IPS-NIHi7 (cell line): ENCODE results near the gene ELL.

ENCODE experiments used
- DNase-seq: peaks from one replicate; pipeline ENCODE4 v3.0.0; 2012; ENCODE audit warnings: mixed read lengths; ENCODE audit errors: extremely low spot score

ELL gene

GRCh38 chr19:18488838-18489626 lies 32.8 kb downstream of the ELL start:
- DNase-seq = peak; percentile 86

- no peak for DNase-seq
Observed at GRCh38 chr19:18488403-18488723, 33.5 kb downstream of the ELL start.

GRCh38 chr19:18487576-18488402 lies 34.1 kb downstream of the ELL start:
- DNase-seq = no peak

- no peak for DNase-seq
Observed at GRCh38 chr19:18486746-18487145, 35.1 kb downstream of the ELL start.

- no peak for DNase-seq
Observed at GRCh38 chr19:18484992-18485391, 36.9 kb downstream of the ELL start.

- no peak for DNase-seq
Observed at GRCh38 chr19:18483119-18483890, 38.6 kb downstream of the ELL start.

GRCh38 chr19:18481505-18482222 lies 40.2 kb downstream of the ELL start:
- no peak for DNase-seq

- no peak for DNase-seq
Observed at GRCh38 chr19:18480006-18480691, 41.7 kb downstream of the ELL start.

GRCh38 chr19:18478545-18479311 lies 43.1 kb downstream of the ELL start:
- DNase-seq = peak; percentile 49

GRCh38 chr19:18477974-18478373 lies 43.9 kb downstream of the ELL start:
- no peak for DNase-seq

- no peak for DNase-seq
Observed at GRCh38 chr19:18477042-18477779, 44.7 kb downstream of the ELL start.

- DNase-seq = no peak
Observed at GRCh38 chr19:18476507-18477041, 45.3 kb downstream of the ELL start.

- no peak for DNase-seq
Observed at GRCh38 chr19:18475762-18476331, 46.0 kb downstream of the ELL start.

- no peak for DNase-seq
Observed at GRCh38 chr19:18475004-18475453, 46.8 kb downstream of the ELL start.

- no peak for DNase-seq
Observed at GRCh38 chr19:18474366-18474887, 47.4 kb downstream of the ELL start.

GRCh38 chr19:18473706-18474087 lies 48.2 kb downstream of the ELL start:
- no peak for DNase-seq

GRCh38 chr19:18473003-18473705 lies 48.7 kb downstream of the ELL start:
- no peak for DNase-seq

- DNase-seq = no peak
Observed at GRCh38 chr19:18470787-18471186, 51.1 kb downstream of the ELL start.
